Left cardiac atrium (tissue), 4 donors: Measurements from ENCODE around the gene RAB3D. TPM values are rescaled to one million over a fixed set of nuclear protein-coding genes. Genes with fewer than 3 reads are reported as not detected.

Source experiments
- ATAC-seq, 2 donors: fragments of 200-7000 bp; cut with Tn5 transposase; one replicate each; pipeline ENCODE4 v1.9.1; 2020; ENCODE audit warnings: mild to moderate bottlenecking in 2 of 2, moderate library complexity in 2 of 2
- DNase-seq: peaks from one replicate; pipeline ENCODE4 v3.0.0-alpha.2; 2020
- intact Hi-C, 2 donors: fragments of 100-400 bp; cut with DNase I; formaldehyde crosslinking; loops; one replicate each; pipeline versions ENCODE4 v1.14.1 to v1.15.1; 2022 to 2023
- total RNA-seq, 2 donors: library from RNA; stranded (reverse); fragmentation: NEBNext Ultra II Directional; extraction: Animal tissue kit (Norgen Biotek cat#: 25700); gene quantifications; one replicate each; pipeline ENCODE4 v1.2.1, GENCODE V29; 2021
- donor health status: DM: no; HTN: yes; CAD: no.
- donor health status: DM: no; HTN: yes; CAD: no; lungs with severe emphysema.
- donor health status: DM: yes; HTN: yes; CAD: no.
- donor health status: Dilated cardiomyopathy.

Gene RAB3D
- total RNA-seq, 2 donors from 2014 or later = 12.2 to 14.2 TPM

DNA sequence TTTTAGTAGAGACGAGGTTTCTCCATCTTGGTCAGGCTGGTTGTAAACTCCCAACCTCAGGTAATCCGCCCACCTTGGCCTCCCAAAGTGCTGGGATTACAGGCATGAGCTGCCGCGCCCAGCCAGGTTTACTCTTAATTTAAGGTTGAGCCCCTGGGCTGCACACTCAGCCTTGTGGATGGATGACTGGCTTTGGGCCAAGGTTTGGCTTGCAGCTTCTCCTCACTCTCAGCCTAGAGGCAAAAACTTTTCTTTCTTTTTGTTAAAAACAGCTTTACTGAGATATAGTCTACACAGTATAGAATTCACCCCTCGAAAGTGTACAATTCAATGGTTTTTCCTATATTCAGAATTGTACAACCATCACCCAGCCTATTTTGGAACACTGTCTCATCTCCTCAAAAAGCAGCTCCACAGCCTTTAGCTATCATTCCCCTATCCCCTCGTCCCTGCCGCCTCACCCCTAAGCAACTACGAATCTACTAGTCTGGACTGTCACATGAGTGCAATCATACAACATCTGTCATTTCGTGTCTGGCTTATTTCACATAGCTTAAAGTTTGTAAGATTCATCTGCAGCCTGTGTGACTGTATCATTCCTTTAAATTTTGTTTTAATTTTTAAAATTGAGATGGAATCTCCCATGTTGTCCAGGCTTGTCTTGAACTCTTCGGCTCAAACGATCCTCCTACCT is 58.0 kb downstream of the RAB3D start:
- no peak for DNase-seq
- intact Hi-C loops = no loop called here
- no peak for ATAC-seq

DNA sequence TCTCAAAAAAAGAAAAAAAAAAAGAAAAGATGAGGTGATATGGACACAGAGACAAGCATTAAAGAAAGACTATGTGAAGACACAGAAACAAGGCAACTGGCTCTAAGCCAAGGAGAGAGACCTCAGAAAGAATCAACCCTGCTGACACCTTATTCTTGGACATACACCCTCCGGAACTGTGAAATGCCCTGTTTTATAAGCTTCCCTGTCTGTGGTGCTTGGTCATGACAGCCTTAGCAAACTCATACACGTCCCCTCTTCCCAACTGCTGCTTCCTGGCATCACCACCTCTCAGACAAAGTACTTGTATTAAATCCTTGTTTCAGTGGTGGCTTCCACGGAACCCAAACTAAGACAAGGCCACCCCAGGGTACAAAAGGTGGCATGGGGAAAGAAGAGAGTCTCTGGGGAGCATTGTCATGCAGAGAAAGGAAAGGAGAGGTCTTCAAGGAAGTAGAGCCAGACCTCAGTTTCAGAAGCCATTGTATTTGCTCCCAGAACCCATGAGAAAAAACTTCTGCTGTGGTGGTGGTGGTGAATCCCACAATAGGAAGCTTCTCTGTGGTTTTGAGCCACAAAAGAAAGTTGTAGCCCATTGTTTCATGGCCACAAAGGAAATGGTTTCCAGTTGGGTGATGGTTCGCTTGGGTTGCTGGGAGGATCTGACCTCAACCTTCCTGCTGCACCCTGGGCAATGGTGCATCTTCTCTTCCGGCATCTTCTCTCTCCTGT is 59.8 kb downstream of the RAB3D start:
- intact Hi-C loops = no loop called here
- DNase-seq = no peak

DNA sequence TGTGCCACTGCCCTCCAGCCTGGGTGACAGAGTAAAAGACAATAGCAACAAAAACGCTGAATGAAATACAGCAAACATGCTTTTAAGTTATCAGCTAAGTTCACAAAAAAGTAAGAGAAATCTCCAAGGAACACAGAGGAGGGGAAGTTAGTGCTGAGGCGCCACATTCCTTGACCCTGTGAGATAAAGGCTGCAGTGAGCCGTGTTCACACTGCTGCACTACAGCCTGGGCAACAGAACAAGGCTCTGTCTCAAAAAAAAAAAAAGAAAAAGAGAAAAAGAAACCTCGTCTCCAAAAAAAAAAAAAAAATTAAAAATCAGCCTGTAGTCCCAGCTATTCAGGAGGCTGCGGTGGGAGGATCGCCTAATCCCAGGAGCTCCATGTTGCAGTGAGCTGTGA is 60.8 kb downstream of the RAB3D start:
- ATAC-seq (peak; percentile 78 to 82), DNase-seq (peak; percentile 47)
- intact Hi-C loops = no loop called here

More for the DNA sequence above, 59.8 kb downstream of the RAB3D start:
- no peak for ATAC-seq

DNA sequence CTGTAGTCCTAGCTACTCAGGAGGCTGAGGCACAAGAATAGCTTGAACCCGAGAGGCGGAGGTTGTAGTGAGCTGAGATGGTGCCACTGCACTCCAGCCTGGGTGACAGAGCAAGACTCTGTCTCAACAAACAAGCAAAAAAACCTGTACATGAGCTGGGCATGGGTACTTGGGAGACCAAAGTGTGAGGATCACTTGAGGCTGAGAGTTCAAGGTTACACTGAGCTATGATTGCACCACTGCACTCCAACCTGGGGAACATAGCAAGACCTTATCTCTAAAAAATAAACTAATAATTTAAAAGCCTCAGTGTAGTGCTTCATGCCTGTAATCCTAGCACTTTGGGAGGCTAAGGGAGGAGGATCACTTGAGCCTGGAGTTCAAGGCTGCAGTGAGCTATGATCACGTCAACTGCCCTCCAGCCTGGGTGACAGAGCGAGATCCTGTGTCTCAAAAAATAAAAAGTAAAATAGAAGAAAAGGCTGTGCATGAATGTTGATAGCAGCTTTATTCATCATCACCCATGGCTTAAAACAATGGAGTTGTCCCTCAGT is 64.8 kb downstream of the RAB3D start:
- no peak for ATAC-seq
- no peak for DNase-seq
- intact Hi-C loops = no loop called here

DNA sequence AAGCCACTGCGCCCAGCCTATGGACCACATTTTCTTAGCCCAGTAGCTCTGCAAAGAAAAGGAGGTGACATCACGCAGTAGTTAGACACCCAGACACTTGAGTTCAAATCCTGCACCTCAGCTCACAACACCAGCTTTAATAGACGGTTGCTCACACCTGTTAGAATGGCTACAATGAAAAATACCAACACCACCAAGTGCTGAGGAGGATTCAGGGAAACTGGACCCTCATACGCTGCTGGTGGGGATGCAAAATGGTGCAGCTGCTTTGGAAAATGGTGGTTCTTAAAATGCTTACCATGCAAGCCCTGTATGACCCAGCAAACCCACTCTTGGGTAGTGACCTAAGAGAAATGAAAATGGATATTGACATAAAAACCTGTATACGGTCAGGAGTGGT is 65.5 kb downstream of the RAB3D start:
- no peak for DNase-seq
- ATAC-seq = no peak
- intact Hi-C loops = no loop called here

DNA sequence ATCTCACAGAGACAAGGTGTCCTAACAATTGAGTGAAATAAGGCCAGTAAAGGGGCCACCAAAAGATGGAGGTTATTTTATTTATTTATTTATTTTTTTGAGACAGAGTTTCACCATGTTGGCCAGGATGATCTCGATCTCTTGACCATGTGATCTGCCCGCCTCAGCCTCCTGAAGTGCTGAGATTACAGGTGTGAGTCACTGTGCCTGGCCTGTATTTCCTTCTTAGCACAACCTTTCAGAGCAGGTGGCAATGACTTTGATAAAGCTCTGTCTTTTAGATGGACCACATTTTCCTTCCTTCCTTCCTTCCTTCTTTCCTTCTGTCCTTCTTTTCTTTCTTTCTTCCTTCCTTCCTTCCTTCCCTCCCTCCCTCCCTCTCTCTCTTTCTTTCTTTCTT is 66.2 kb downstream of the RAB3D start:
- ATAC-seq = no peak
- intact Hi-C loops = no loop called here
- no peak for DNase-seq

Other genes with a start within 250 kb of the RAB3D start
- 1 to 10 TPM; 3.4 to 3.9 TPM for gene SPC24, start 183.9 kb downstream of the RAB3D start, total RNA-seq
- gene KANK2, start 142.1 kb downstream of the RAB3D start, total RNA-seq = 100 to 1,000 TPM; 238 to 255 TPM
- gene ANGPTL8, start 100.0 kb downstream of the RAB3D start, total RNA-seq = 10 to 100 TPM in 1 of 2 donors, 1 to 10 TPM in 1; 4.0 to 20.3 TPM
- gene DOCK6, start 77.1 kb downstream of the RAB3D start, total RNA-seq = 10 to 100 TPM; 37.5 to 61.1 TPM
- not detected for gene TSPAN16, start 43.5 kb downstream of the RAB3D start, total RNA-seq
- 10 to 100 TPM; 89.9 to 96.6 TPM for gene TMEM205, start 6.6 kb upstream of the RAB3D start, total RNA-seq
- gene CCDC159, start 6.9 kb upstream of the RAB3D start, total RNA-seq = 10 to 100 TPM; 16.4 to 20.0 TPM
- gene PLPPR2, start 15.8 kb upstream of the RAB3D start, total RNA-seq = 10 to 100 TPM; 23.5 to 28.3 TPM
- gene SWSAP1, start 35.0 kb upstream of the RAB3D start, total RNA-seq = 1 to 10 TPM; 1.3 to 1.5 TPM
- 1 to 10 TPM; 7.5 to 7.7 TPM for gene EPOR, start 44.7 kb upstream of the RAB3D start, total RNA-seq
- gene RGL3, start 79.7 kb upstream of the RAB3D start, total RNA-seq = 10 to 100 TPM; 11.3 to 15.1 TPM
- gene ODAD3, start 95.5 kb upstream of the RAB3D start, total RNA-seq = under 1 TPM; 0.56 to 0.68 TPM
- 100 to 1,000 TPM; 132 to 139 TPM for gene PRKCSH, start 96.0 kb upstream of the RAB3D start, total RNA-seq
- gene ELAVL3, start 141.4 kb upstream of the RAB3D start, total RNA-seq = under 1 TPM; 0.24 to 0.50 TPM
- 1 to 10 TPM; 3.7 to 4.9 TPM for gene ZNF653, start 166.2 kb upstream of the RAB3D start, total RNA-seq
- gene ECSIT, start 189.5 kb upstream of the RAB3D start, total RNA-seq = 100 to 1,000 TPM in 1 of 2 donors, 10 to 100 TPM in 1; 99.4 to 105 TPM
- 100 to 1,000 TPM; 159 to 208 TPM for gene CNN1, start 199.2 kb upstream of the RAB3D start, total RNA-seq
- gene ELOF1, start 219.6 kb upstream of the RAB3D start, total RNA-seq = 10 to 100 TPM; 36.8 to 37.2 TPM
- 1 to 10 TPM; 4.5 to 5.4 TPM for gene ACP5, start 238.0 kb upstream of the RAB3D start, total RNA-seq